IPS DF 4.7 (cell line): ENCODE results near the gene RDH8.
"Not testable (repeated sequence)": the region's sequence is repeated elsewhere in the genome, so short reads cannot be mapped to it uniquely, and the experiment has no call there.

ENCODE experiments used
- DNase-seq: peaks from one replicate; pipeline ENCODE4 v3.0.0-alpha.2; 2013; ENCODE audit warnings: low spot score; ENCODE audit errors: extremely low read depth

The RDH8 gene

DNA sequence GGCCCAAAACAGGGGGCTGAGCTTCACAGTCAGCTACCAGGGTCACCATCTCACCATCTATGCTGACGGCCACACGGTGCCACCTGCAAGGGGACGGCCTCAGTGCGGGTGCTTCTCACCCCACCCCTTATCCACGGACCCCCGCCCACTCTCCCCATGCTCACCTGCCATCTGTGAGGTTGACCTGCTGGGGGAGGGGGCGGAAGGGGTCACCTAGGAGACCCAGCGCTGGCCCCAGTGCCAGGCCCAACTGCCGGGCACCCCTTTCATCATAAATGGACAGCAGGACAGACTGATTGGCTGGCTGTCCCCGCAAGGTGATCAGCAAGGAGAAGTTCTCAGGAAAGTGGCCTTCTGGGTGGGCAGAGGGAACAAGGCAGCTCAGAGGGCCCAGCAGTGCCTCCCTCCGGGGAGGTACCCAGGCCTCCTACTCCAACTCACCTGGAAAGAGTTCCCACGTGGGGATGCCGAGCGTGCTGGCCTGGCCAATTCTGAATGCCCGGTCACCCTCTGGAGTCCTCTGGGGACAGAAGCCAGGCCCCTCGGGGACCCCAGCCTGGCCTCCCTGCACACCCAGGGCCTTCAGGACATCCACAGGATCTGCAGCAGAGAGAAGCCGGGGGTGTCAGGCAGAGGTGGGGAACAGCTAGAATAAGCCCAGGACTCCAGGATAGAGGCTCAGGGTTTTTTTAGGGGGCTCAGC lies 7.5 kb upstream of the RDH8 start:
- no peak for DNase-seq

GRCh38 chr19:10006335-10006708 lies 7.0 kb upstream of the RDH8 start:
- DNase-seq: no peak

- no peak for DNase-seq
Measured at GRCh38 chr19:10006752-10007323, 6.4 kb upstream of the RDH8 start.

- no peak for DNase-seq
Measured at GRCh38 chr19:10007371-10008183, 5.7 kb upstream of the RDH8 start.

GRCh38 chr19:10008184-10008765 lies 5.0 kb upstream of the RDH8 start:
- no peak for DNase-seq

GRCh38 chr19:10009714-10010224 lies 3.5 kb upstream of the RDH8 start:
- no peak for DNase-seq

DNA sequence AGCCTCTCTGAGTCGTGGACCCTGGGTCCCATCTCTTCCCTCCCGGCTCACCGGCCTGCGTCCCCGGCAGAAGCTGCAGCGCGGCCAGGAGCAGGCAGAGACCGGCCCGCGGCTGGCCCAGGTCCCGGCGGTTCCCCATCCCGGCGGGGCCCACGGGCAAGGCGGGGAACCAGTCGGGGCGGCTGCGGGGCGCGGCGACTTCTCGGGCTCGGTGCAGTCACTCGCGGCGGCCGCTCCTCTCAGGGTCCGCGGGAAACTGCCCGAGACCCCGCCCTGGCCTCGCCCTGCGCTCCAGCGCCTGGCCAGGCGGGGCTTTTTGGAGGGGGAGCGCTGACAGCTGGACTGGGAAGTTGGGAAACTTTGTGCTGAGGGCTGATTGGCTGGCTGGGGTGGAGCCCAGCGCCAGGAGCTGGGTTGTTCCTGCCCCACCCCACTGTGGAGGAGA lies 3.0 kb upstream of the RDH8 start, which contains the start of gene COL5A3:
Gene COL5A3, minus strand, starts transcription at position 258 of the 445 bp plus-strand sequence. Its CDS starts 119 bp downstream, at position 139.
- no peak for DNase-seq

DNA sequence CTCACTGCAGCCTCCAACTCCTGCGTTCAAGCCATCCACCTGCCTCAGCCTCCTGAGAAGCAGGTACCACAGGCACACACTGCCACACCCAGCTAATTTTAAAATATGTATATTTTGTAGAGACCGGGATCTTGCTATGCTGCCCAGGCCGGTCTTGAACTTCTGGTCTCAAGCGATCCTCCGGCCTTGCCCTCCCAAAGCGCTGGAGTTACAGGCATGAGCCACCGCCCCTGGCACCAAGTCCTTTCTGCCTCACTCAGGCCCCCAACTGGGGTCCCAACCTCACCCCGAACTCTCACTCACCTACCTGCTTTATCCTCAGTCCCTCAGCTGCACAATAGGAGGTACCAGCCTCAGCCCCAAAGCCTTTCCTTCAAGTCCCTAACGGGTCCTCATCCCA lies 2.3 kb upstream of the RDH8 start:
- DNase-seq: no peak

DNA sequence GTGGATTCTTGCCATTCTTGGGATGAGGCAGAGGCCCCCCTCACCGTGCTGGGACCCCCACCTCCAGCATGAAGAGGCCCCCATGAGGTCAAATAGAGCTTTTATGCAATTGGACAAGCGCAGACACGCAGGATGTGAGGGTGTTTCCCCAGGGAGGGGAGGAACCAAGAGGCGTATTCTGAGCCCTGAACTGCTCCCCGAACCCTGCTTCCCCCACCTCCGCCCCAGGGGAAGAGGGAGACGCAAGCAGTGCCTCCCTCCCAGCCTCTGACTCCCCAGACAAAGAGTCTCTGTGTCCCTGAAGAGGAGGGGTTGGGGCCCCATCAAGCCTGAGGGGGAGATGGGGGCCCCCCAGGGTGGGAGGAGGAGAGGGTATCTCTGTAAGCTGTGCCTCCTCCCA lies 1.3 kb upstream of the RDH8 start:
- DNase-seq: no peak

DNA sequence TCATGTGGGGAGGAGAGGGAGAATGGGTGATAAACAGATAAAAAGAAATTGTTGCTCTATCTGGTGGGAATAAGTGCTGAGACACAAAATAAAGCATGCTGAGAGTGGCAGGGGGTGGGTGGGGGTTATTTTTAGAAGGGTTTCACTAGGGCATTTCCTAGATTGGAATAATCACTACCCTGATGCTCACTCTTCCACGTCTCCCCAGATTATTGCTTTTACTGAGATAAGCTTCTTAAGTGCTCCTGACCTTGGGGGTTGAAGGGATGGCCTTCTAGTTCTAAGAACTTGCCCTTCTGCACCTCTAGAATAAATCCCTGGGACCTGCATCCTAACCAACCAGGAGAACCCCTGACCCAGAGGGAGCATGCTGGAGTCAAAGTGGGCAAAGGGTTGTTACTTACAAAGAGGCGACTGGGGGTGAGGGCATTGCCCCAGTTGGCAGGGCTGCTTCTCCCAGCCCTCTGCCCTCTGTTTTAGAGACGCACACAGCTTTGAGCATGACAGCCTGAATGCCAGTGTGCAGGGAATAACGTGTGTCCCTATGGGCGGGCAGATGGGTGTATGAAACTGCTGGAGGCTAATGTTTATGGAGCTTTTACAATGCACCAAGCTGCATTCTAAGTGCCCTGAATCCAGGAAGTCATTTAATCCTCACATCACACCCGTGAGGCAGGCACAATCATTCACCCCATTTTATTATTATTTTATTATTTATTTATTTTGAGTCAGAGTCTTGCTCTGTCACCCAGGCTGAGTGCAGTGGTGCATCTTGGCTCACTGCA lies 743 bp downstream of the RDH8 start:
- DNase-seq: no peak

DNA sequence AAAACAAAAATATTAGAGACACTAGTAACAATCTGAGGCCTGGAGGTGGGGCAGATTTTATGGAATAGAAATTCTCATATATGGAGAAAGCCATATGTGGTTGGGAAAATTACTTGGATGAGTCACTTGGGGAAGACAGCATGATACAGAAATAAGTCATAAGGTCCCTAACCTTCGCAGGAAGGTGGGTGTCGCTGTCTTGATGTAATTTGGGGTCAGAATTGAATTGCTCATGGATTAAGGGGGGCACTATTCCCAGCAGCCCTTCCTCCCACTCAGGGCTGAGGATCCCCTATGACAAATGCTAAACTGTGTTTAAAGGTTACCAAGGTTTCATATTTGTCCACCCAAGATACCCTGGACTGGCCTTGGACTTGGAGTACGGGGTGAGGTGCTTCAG lies 5.0 kb downstream of the RDH8 start:
- DNase-seq: no peak

DNA sequence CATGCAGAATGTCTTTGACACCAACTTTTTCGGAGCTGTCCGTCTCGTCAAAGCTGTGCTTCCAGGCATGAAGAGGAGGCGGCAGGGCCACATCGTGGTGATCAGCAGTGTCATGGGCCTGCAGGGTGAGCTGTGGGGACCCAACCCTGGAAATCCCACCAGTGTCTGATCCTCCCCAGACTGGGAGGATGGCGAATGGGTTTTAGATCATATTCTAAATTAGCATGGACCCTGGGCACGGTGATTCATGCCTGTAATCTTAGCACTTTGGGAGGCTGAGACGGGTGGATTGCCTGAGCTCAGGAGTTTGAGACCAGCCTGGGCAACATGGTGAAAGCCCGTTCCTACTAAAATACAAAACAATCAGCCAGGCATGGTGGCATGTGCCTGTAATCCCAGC lies 5.5 kb downstream of the RDH8 start:
- no peak for DNase-seq

DNA sequence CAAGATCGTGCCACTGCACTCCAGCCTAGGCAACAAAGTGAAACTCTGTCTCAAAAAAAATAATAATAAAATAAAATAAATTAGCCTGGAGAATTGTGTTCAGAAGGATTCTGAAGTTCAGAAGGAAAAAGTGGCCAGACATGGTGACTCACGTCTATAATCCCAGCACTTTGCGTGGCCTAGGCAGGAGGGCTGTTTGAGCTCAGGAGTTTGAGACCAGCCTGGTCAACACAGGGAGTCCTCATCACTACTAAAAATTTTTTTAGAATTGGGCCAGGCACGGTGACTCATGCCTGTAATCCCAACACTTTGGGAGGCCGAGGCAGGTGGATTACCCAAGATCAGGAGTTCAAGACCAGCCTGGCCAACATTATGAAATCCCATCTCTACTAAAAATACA lies 6.0 kb downstream of the RDH8 start:
- no peak for DNase-seq

DNA sequence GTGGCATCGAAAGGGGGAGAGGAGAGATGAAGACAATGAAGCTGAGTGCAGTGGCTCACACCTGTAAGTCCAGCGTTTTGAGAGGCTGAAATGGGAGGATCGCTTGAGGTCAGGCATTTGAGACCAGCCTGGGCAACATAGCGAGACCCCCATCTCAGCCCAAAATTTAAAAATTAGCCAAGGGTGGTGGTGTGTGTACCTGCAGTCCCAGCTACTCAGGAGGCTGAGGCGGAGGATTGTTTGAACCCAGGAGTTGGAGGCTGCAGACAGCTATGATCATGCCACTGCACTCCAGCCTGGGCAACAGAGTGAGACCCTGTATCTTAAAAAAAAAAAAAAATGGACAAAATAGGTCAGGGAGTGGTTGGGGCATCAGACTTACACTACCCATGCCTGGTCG lies 7.6 kb downstream of the RDH8 start:
- DNase-seq: no peak

- no peak for DNase-seq
Measured at GRCh38 chr19:10021446-10021845, 8.2 kb downstream of the RDH8 start.

DNA sequence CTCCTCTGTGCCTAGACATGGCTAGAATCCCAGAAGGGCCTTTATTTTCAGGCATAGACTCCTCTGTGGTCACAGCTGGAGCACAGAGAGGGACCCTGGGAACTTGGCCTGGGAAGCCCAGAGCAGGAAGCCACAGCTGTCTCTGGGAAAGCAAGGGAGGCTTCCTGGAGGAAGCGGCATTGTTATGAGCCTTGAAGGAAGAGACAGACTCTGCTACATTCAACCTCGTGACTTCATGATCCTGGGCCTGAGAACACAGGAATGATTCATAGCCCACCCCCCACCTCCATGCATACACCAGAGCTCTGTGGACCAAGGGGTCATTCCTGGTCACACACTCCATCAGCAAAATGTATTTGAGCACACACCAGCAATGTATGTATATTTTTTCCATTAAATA lies 8.6 kb downstream of the RDH8 start:
- no peak for DNase-seq

DNA sequence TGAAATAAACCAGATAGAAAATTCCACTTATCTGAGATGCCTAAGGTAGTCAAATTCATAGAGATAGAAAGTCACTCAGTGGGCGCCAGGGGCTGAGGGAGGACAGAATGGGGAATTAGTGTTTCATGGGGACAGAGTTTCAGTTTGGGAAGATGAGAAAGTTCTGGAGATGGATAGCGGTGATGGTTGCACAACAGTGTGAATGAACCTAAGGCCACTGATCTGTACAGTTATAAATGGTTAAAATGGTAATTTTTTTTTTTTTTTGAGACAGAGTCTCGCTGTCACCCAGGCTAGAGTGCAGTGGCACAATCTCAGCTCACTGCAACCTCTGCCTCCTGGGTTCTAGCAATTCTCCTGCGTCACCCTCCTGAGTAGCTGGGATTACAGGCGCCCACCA lies 9.8 kb downstream of the RDH8 start:
- not testable (repeated sequence) for DNase-seq

DNA sequence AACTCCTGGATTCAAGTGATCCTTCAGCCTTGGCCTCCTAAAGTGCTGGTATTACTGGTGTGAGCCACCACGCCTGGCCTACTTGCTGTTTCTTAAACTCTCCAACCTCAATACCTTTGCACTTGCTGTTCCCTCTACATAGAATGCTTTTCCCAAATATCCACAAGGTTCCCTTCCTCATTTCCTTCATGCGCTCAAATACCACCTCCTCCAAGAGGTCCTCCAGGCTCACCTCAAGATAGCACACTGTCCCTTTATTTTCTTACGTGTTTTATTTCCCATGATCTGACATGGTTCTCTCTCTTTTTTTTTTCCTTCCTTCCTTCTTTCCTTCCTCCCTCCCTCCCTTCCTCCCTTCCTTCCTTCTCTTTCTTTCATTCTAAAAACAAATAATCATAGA lies 13.5 kb downstream of the RDH8 start:
- no peak for DNase-seq

GRCh38 chr19:10027158-10027997 lies 14.1 kb downstream of the RDH8 start:
- peak; percentile 84 for DNase-seq

DNA sequence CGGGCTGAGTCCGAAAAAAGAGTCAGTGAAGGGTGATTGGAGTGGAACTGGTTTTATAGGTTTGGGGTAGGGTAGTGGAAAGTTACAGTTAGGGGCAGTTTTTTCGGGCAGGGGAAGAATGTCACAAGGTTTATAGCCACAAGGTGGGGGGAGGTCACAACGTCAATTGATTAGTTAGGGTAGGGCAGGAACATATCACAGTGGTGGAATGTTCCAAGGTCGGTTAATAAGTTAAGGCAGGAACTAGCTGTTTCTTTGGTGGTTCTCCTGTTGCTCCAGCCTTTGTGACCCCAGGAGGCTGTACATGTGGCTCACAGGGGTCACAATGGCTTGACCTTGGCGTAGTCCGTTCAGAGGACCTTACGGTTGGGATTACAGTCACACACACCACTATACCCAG lies 20.3 kb downstream of the RDH8 start:
- DNase-seq: no peak
